Measurements from ENCODE around the gene ULK4.

ULK4 gene

DNA sequence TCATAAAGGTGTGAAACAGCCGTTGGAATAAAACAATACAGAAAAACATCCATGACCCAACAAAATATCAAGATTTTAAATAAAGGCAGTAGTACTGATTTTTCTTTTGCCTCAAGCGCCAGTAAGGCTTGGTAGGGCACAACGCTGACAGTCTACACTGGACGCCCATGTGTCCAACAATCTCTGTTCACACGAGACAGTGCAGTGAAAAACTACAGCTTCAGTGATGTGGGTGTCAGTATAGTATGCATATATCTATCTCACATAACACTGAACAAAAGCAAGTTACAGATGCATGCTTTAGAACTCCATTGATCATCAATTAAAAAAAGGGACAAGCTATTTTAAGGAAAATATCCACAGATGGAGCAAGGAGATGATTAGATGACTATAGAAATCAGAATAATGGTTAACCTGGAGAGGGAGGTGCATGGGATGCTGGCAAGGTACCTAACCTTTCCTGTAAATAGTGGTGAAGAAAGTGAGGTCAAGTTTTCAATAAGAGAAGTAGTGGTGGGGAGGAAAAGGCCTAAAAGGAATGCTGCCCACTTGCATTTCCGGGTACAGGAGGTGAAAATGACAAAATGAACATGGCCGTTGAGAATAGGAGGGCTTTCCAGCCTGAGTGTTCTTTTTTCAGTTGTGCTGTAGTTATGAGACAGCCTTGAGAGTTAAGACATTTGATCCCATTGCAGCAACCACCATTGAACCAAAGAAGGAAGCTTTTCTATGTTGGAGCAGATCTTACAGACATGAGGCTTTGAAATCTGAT, 719.9 kb downstream of the ULK4 start:
- Histone ChIP-seq H3K27me3 (ENCODE audit: control insufficient read depth, insufficient read depth, low read length) (no peaks in the 10 kb centered on the region), H3K4me1 (ENCODE audit: control insufficient read depth, insufficient read depth, low read length) (no peaks in the 10 kb centered on the region), H3K4me3 (ENCODE audit: low read length) (no peak overlapping the region), H3K27ac (ENCODE audit: low read length) (no peak overlapping the region), H3K36me3 (ENCODE audit: control insufficient read depth, insufficient read depth, low read length) (peaks cover 8% of the 10 kb centered on the region; the same call in 1 of the 2 replicates), H3K9me3 (ENCODE audit: control insufficient read depth, insufficient read depth, low read length) (no peaks in the 10 kb centered on the region)
- no CpG with 5 or more reads among the region's 7 CpGs for WGBS (ENCODE audit: insufficient coverage, insufficient read length)
- no peak for DNase-seq (ENCODE audit: low read depth, low spot score)

DNA sequence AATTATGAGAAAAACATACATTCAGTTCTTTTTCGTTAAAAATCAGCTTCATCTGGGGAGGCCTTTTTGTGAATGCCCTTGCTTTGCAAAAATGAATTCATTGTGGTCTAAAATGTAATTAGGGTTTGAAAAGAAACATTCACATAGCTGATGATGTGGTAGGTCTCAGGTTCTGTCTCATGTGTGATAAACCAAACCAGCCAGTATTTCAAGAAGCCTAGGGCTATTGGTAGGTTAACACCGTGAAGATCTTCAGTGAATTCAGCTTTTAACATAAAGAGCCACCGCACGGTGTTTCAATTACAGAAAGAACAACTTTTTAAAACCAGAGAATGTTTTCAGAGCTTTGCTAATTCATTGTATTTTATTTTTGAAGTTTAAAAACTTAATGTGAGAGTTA, 720.7 kb downstream of the ULK4 start:
- Histone ChIP-seq H3K27ac (ENCODE audit: low read length) (no peak overlapping the region), H3K9me3 (ENCODE audit: control insufficient read depth, insufficient read depth, low read length) (no peaks in the 10 kb centered on the region), H3K27me3 (ENCODE audit: control insufficient read depth, insufficient read depth, low read length) (no peaks in the 10 kb centered on the region), H3K4me1 (ENCODE audit: control insufficient read depth, insufficient read depth, low read length) (no peaks in the 10 kb centered on the region), H3K4me3 (ENCODE audit: low read length) (no peak overlapping the region), H3K36me3 (ENCODE audit: control insufficient read depth, insufficient read depth, low read length) (peaks cover 11% of the 10 kb centered on the region; the same call in 1 of the 2 replicates)
- no peak for DNase-seq (ENCODE audit: low read depth, low spot score)
- WGBS (ENCODE audit: insufficient coverage, insufficient read length) = no CpG with 5 or more reads among the region's 4 CpGs

DNA sequence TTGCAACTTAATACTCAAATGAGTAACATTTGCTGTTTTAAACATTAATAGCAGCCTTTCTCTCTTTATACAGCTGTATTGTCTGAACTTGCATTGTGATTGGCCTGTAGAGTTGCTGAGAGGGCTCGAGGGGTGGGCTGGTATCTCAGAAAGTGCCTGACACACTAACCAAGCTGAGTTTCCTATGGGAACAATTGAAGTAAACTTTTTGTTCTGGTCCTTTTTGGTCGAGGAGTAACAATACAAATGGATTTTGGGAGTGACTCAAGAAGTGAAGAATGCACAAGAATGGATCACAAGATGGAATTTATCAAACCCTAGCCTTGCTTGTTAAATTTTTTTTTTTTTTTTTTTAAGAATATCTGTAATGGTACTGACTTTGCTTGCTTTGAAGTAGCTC, 722.3 kb downstream of the ULK4 start:
- H3K9me3 ChIP-seq (ENCODE audit: control insufficient read depth, insufficient read depth, low read length) = no peaks in the 10 kb centered on the region
- no CpG with 5 or more reads among the region's 2 CpGs for WGBS (ENCODE audit: insufficient coverage, insufficient read length)
- no peak overlapping the region for H3K27ac ChIP-seq (ENCODE audit: low read length)
- H3K36me3 ChIP-seq (ENCODE audit: control insufficient read depth, insufficient read depth, low read length) = peaks cover 11% of the 10 kb centered on the region; the same call in 1 of the 2 replicates
- H3K27me3 ChIP-seq (ENCODE audit: control insufficient read depth, insufficient read depth, low read length) = no peaks in the 10 kb centered on the region
- no peaks in the 10 kb centered on the region for H3K4me1 ChIP-seq (ENCODE audit: control insufficient read depth, insufficient read depth, low read length)
- no peak overlapping the region for H3K4me3 ChIP-seq (ENCODE audit: low read length)
- DNase-seq (ENCODE audit: low read depth, low spot score) = no peak

DNA sequence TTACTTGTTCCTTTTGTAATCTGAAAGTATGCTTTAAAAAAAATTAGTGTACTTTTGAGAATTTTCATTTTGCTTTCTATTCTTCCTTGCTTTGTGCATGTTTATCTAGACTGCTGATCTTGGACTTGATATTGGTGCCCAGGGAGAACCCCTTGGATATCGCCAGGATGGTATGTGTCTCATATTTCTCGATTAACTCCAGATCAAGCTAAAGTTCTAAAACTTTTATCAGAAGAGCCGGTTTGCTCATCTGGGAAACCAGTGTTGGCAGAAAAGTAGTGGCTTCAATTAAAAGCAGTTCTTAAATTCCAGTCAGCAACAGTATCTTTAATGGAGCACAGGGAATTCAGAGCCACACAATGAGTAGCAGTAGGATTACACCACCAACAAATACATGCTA, 724.0 kb downstream of the ULK4 start:
- DNase-seq (ENCODE audit: low read depth, low spot score) = no peak
- WGBS (ENCODE audit: insufficient coverage, insufficient read length) = no CpG with 5 or more reads among the region's 3 CpGs
- no peaks in the 10 kb centered on the region for H3K9me3 ChIP-seq (ENCODE audit: control insufficient read depth, insufficient read depth, low read length)

DNA sequence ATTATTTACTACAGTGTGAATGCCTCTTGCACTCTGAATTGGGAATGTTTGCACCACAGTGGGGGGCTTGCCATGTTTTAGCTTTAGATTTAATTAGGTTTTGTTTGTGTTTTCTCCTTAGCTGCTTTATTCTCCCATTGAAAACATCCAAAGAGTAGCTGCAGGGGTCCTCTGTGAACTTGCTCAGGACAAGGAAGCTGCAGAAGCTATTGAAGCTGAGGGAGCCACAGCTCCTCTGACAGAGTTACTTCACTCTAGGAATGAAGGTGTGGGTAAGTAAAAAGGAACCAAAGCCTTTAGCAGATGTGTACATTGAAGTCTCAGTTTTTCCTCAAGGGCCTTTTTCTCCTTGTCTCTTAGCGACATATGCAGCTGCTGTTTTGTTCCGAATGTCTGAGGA, 725.7 kb downstream of the ULK4 start:
- Histone ChIP-seq H3K4me3 (ENCODE audit: low read length) (no peak overlapping the region), H3K27ac (ENCODE audit: low read length) (no peak overlapping the region), H3K4me1 (ENCODE audit: control insufficient read depth, insufficient read depth, low read length) (peaks cover 1% of the 10 kb centered on the region; the same call in 1 of the 2 replicates), H3K27me3 (ENCODE audit: control insufficient read depth, insufficient read depth, low read length) (no peaks in the 10 kb centered on the region), H3K9me3 (ENCODE audit: control insufficient read depth, insufficient read depth, low read length) (no peaks in the 10 kb centered on the region), H3K36me3 (ENCODE audit: control insufficient read depth, insufficient read depth, low read length) (peaks cover 20% of the 10 kb centered on the region; the same call in 1 of the 2 replicates)
- no CpG with 5 or more reads among the region's 2 CpGs for WGBS (ENCODE audit: insufficient coverage, insufficient read length)
- DNase-seq (ENCODE audit: low read depth, low spot score) = no peak

More for the DNA sequence above, 724.0 kb downstream of the ULK4 start:
- Histone ChIP-seq H3K36me3 (ENCODE audit: control insufficient read depth, insufficient read depth, low read length) (peaks cover 20% of the 10 kb centered on the region; the same call in 1 of the 2 replicates), H3K27ac (ENCODE audit: low read length) (no peak overlapping the region), H3K27me3 (ENCODE audit: control insufficient read depth, insufficient read depth, low read length) (no peaks in the 10 kb centered on the region), H3K4me3 (ENCODE audit: low read length) (no peak overlapping the region), H3K4me1 (ENCODE audit: control insufficient read depth, insufficient read depth, low read length) (peaks cover 1% of the 10 kb centered on the region; the same call in 1 of the 2 replicates)

DNA sequence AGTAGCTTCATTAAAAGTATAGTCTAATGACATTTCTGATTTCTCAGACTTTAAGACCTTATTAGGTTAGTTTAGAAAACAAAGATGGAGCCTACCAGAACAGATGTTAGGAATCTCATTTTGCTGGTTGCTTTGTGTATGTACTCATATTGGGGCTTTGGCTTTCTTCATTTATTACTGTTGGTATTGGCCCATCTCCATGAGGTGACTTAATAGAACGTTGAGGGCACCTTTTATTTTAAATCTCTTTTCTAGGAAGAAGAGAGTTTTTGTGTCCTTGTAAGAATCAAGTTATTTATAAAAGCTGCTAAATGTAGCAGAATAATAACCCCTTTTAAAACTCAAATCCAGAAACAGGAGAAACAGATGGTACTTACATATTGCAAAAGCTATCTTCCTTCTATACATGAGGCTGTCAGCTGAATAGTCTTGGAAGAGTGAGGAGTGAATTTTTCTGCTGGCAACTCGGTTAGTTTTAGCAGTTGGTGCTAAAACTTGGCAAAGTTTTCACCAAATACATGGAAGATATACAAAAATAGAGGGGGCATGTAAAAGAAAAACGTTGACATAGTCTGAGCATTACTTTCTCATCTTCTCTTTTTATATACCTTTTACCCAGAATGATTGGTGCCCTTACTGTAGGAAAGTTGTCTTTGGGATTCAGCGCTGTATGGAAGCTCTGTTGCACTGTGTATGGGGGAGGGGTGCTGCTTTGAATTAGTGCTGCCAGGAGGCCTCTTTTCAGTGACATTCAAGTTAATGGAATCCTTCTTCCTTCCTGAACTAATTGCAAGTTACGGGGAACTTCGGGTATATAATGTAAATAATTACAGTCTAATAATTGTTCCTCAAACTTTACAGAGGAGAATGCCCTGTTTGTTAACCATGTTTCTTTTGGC, 726.8 kb downstream of the ULK4 start:
- Histone ChIP-seq H3K4me1 (ENCODE audit: control insufficient read depth, insufficient read depth, low read length) (peaks cover 3% of the 10 kb centered on the region), H3K4me3 (ENCODE audit: low read length) (no peak overlapping the region), H3K27ac (ENCODE audit: low read length) (no peak overlapping the region), H3K27me3 (ENCODE audit: control insufficient read depth, insufficient read depth, low read length) (no peaks in the 10 kb centered on the region), H3K9me3 (ENCODE audit: control insufficient read depth, insufficient read depth, low read length) (no peaks in the 10 kb centered on the region), H3K36me3 (ENCODE audit: control insufficient read depth, insufficient read depth, low read length) (peaks cover 20% of the 10 kb centered on the region; the same call in 1 of the 2 replicates)
- no CpG with 5 or more reads among the region's 6 CpGs for WGBS (ENCODE audit: insufficient coverage, insufficient read length)
- DNase-seq (ENCODE audit: low read depth, low spot score) = no peak

DNA sequence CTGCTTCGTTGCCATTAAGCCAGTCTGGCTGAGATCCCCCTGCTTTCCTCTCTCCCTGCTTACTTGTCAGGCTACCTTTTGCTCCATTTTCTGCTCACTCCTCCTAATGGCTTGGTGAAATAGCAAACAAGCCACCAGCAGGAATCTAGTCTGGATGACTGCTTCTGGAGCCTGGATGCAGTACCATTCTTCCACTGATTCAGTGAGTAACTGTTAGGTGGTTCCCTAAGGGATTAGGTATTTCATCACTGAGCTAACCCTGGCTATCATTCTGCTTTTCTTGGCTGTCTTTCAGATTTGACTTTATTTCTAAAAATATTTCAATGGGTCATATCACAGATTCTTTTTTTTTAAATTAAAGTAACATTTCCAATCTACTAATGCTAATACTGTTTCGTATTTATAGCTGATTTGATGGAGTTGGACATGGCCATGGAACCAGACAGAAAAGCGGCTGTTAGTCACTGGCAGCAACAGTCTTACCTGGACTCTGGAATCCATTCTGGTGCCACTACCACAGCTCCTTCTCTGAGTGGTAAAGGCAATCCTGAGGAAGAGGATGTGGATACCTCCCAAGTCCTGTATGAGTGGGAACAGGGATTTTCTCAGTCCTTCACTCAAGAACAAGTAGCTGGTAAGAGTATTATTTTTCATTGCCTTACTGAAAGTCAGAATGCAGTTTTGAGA, 737.6 kb downstream of the ULK4 start:
- H3K27me3 ChIP-seq (ENCODE audit: control insufficient read depth, insufficient read depth, low read length) = no peaks in the 10 kb centered on the region
- no peak overlapping the region for H3K27ac ChIP-seq (ENCODE audit: low read length)
- DNase-seq (ENCODE audit: low read depth, low spot score) = no peak
- WGBS (ENCODE audit: insufficient coverage, insufficient read length) = no CpG with 5 or more reads among the region's 3 CpGs
- H3K4me1 ChIP-seq (ENCODE audit: control insufficient read depth, insufficient read depth, low read length) = no peaks in the 10 kb centered on the region
- H3K36me3 ChIP-seq (ENCODE audit: control insufficient read depth, insufficient read depth, low read length) = peaks cover 16% of the 10 kb centered on the region
- no peak overlapping the region for H3K4me3 ChIP-seq (ENCODE audit: low read length)
- no peaks in the 10 kb centered on the region for H3K9me3 ChIP-seq (ENCODE audit: control insufficient read depth, insufficient read depth, low read length)

DNA sequence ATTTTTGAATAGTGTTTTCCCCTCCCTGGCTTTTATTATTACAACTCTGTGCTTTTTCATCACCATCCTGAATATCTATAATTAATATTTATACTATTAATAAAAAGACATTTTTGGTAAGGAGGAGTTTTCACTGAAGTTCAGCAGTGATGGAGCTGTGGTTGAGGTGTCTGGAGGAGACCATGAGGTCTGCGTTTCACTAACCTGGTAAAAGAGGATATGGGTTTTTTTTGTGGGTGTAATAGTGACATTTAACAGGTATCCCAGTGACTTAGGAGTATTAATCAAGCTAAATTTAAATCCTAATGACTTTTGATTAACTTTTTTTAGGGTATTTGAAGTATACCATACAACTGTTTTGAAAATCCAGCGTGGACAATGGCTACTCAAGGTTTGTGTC, 738.2 kb downstream of the ULK4 start:
- no peak overlapping the region for H3K4me3 ChIP-seq (ENCODE audit: low read length)
- no peaks in the 10 kb centered on the region for H3K9me3 ChIP-seq (ENCODE audit: control insufficient read depth, insufficient read depth, low read length)
- H3K4me1 ChIP-seq (ENCODE audit: control insufficient read depth, insufficient read depth, low read length) = no peaks in the 10 kb centered on the region
- no peak overlapping the region for H3K27ac ChIP-seq (ENCODE audit: low read length)
- peaks cover 16% of the 10 kb centered on the region for H3K36me3 ChIP-seq (ENCODE audit: control insufficient read depth, insufficient read depth, low read length)
- WGBS (ENCODE audit: insufficient coverage, insufficient read length) = no CpG with 5 or more reads among the region's 2 CpGs
- H3K27me3 ChIP-seq (ENCODE audit: control insufficient read depth, insufficient read depth, low read length) = no peaks in the 10 kb centered on the region
- DNase-seq (ENCODE audit: low read depth, low spot score) = no peak

DNA sequence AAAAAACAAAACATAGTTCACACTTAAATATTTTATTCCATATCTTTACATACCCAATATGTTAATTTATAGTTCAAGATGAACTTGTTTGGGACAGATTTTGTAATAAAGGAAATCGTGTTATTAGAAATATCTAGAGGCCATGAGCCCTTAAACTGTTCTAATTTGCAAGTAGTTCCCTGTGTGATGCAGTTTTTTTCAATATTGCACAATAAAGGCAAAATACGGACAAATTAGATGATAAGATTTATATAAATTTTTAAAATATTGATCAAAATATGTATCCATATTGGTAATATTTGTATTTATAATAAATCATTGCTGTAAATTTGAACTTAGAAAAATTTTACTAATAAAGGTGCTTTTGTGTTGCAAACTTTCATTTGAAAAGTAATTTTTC, 738.8 kb downstream of the ULK4 start:
- Histone ChIP-seq H3K9me3 (ENCODE audit: control insufficient read depth, insufficient read depth, low read length) (no peaks in the 10 kb centered on the region), H3K4me3 (ENCODE audit: low read length) (no peak overlapping the region), H3K4me1 (ENCODE audit: control insufficient read depth, insufficient read depth, low read length) (no peaks in the 10 kb centered on the region), H3K27me3 (ENCODE audit: control insufficient read depth, insufficient read depth, low read length) (no peaks in the 10 kb centered on the region), H3K36me3 (ENCODE audit: control insufficient read depth, insufficient read depth, low read length) (peaks cover 16% of the 10 kb centered on the region), H3K27ac (ENCODE audit: low read length) (no peak overlapping the region)
- DNase-seq (ENCODE audit: low read depth, low spot score) = no peak
- no CpG with 5 or more reads among the region's 2 CpGs for WGBS (ENCODE audit: insufficient coverage, insufficient read length)

DNA sequence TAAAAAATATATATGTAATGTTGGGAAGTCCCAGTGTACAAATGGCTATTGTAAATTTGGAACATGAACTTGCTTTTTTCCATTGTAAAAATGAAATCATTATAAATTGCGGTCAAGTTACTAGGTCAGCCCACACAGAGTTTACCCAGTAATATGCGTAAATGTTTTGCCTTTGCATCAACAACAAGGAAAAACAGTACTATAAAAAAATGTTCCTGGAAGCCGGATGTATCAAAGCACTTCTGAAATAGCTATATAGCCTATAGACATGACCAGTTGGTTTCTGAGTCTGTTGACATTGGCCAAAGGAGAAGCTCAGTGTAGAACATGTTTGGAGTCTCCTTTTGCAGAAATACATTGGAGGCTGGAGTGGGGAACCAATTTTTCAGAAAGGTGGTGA, 739.4 kb downstream of the ULK4 start:
- no peaks in the 10 kb centered on the region for H3K9me3 ChIP-seq (ENCODE audit: control insufficient read depth, insufficient read depth, low read length)
- no CpG with 5 or more reads among the region's 3 CpGs for WGBS (ENCODE audit: insufficient coverage, insufficient read length)
- H3K4me1 ChIP-seq (ENCODE audit: control insufficient read depth, insufficient read depth, low read length) = no peaks in the 10 kb centered on the region
- H3K4me3 ChIP-seq (ENCODE audit: low read length) = no peak overlapping the region
- H3K27me3 ChIP-seq (ENCODE audit: control insufficient read depth, insufficient read depth, low read length) = no peaks in the 10 kb centered on the region
- H3K27ac ChIP-seq (ENCODE audit: low read length) = no peak overlapping the region
- no peak for DNase-seq (ENCODE audit: low read depth, low spot score)
- H3K36me3 ChIP-seq (ENCODE audit: control insufficient read depth, insufficient read depth, low read length) = peaks cover 16% of the 10 kb centered on the region
